ENCODE data around the gene RABGAP1L.

DNA sequence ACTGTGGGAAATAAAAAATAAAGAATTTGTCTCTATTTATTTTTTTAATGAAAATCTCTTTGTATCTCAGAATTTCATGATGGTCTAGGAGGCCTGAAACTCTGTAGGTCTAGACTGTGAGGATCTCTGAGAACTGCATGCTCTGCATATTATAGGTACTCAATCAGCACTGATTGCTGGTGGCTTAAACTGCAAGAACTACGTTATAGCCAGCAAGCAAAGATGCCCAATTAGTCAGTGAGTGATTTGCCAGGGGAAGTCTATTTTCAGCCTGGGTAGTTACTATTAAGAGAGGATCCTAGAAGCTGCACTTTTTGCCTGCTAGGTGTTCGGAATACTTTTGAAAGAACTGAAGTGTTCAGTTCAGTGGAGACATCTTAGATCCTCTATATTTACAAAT is 375.9 kb downstream of the RABGAP1L start:
- TF ChIP-seq, protein P1, sequence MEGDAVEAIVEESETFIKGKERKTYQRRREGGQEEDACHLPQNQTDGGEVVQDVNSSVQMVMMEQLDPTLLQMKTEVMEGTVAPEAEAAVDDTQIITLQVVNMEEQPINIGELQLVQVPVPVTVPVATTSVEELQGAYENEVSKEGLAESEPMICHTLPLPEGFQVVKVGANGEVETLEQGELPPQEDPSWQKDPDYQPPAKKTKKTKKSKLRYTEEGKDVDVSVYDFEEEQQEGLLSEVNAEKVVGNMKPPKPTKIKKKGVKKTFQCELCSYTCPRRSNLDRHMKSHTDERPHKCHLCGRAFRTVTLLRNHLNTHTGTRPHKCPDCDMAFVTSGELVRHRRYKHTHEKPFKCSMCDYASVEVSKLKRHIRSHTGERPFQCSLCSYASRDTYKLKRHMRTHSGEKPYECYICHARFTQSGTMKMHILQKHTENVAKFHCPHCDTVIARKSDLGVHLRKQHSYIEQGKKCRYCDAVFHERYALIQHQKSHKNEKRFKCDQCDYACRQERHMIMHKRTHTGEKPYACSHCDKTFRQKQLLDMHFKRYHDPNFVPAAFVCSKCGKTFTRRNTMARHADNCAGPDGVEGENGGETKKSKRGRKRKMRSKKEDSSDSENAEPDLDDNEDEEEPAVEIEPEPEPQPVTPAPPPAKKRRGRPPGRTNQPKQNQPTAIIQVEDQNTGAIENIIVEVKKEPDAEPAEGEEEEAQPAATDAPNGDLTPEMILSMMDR (IDR thresholded peaks at IDR 0.05 in 8 of 11, conservative IDR thresholded peaks at IDR 0.05 in 3 of 11), result no peak
- TF ChIP-seq POLR2A (IDR thresholded peaks at IDR 0.05), result no peak
- TF ChIP-seq POLR2AphosphoS5 (IDR thresholded peaks at IDR 0.05), result no peak

Measured in spleen (tissue), 7 donors.